Spleen (tissue), 11 donors: ENCODE data around the gene FGF4. TPM values are rescaled to one million over a fixed set of nuclear protein-coding genes. Genes with fewer than 3 reads are reported as not detected.

Experiments used
- DNase-seq: peaks from one replicate; pipeline ENCODE4 v3.0.0-alpha.2; 2020
- H3K27ac ChIP-seq, 8 donors: fragments of 200-600 bp; sonication (generic) in 7 of 8; 1 replicate in 4 of 8; 2 replicates in 4 of 8; pipeline versions ENCODE4 v1.5.0 to v1.8.0; 2016 to 2021; ENCODE audit warnings: inconsistent platforms in 4 of 8, mild to moderate bottlenecking in 4 of 8, moderate library complexity in 1 of 8
- H3K27me3 ChIP-seq, 7 donors: fragments of 200-600 bp; sonication (generic) in 6 of 7; replicated peaks in 1 of 7; 1 replicate in 4 of 7; 2 replicates in 3 of 7; pipeline versions ENCODE4 v1.5.0 to v1.8.0; 2016 to 2021; ENCODE audit warnings: inconsistent platforms in 3 of 7, mild to moderate bottlenecking in 1 of 7
- H3K36me3 ChIP-seq, 6 donors: fragments of 200-600 bp; sonication (generic) in 5 of 6; 1 replicate in 4 of 6; 2 replicates in 2 of 6; pipeline versions ENCODE4 v1.5.0 to v1.8.0; 2016 to 2021; ENCODE audit warnings: inconsistent platforms in 2 of 6
- H3K4me1 ChIP-seq, 6 donors: fragments of 200-600 bp; sonication (generic) in 5 of 6; 1 replicate in 3 of 6; 2 replicates in 3 of 6; pipeline versions ENCODE4 v1.5.0 to v1.8.0; 2016 to 2021; ENCODE audit warnings: inconsistent platforms in 3 of 6
- H3K4me3 ChIP-seq, 8 donors: fragments of 200-600 bp; sonication (generic) in 7 of 8; 1 replicate in 4 of 8; 2 replicates in 4 of 8; pipeline versions ENCODE4 v1.5.0 to v1.8.0; 2016 to 2021; ENCODE audit warnings: inconsistent platforms in 4 of 8, mild to moderate bottlenecking in 4 of 8, moderate library complexity in 2 of 8
- H3K9me3 ChIP-seq, 8 donors: fragments of 200-600 bp; sonication (generic) in 7 of 8; 1 replicate in 4 of 8; 2 replicates in 4 of 8; pipeline versions ENCODE4 v1.5.0 to v1.8.0; 2016 to 2021; ENCODE audit warnings: inconsistent platforms in 4 of 8
- CTCF ChIP-seq, 11 experiments: fragments of 200-600 bp in 7 of 11; fragments of 450-650 bp in 4 of 11; sonication (generic) in 4 of 11; IDR thresholded peaks in 8 of 11; conservative IDR thresholded peaks in 3 of 11; 1 replicate in 7 of 11; 2 replicates in 4 of 11; pipeline versions ENCODE4 v1.4.0 to v1.8.0; 2016 to 2021; ENCODE audit warnings: antibody characterized with exemption in 11 of 11, inconsistent platforms in 4 of 11, mild to moderate bottlenecking in 1 of 11
- POLR2A ChIP-seq, 3 donors: fragments of 450-650 bp; IDR thresholded peaks; one replicate each; pipeline ENCODE4 v1.5.1; 2017; ENCODE audit warnings: antibody characterized with exemption in 3 of 3, mild to moderate bottlenecking in 1 of 3
- POLR2AphosphoS5 ChIP-seq, 3 donors: sonication (generic); formaldehyde crosslinking; IDR thresholded peaks; one replicate each; pipeline ENCODE4 v1.5.1; 2017; ENCODE audit warnings: antibody characterized with exemption in 3 of 3
- WGBS, 5 donors: extraction: QIAGEN DNeasy Blood & Tissue Kit in 3 of 5; methylation state at CpG; one replicate each; pipeline versions ENCODE4 v1.1.5 to v1.1.7; 2013 to 2018; 5-methylcytosine and 5-hydroxymethylcytosine counted together
- intact Hi-C: fragments of 100-400 bp; cut with DNase I; formaldehyde crosslinking; loops from one replicate; pipeline ENCODE4 v1.15.0; 2023; ENCODE audit warnings: low total_unique reads
- polyA plus RNA-seq, 3 donors: library from polyadenylated mRNA; stranded (reverse); fragments of 200-250 nt; gene quantifications; one replicate each; pipeline ENCODE4 v1.2.1, GENCODE V29; 2013
- total RNA-seq, 7 donors: library from RNA; depleted of rRNA in 3 of 7; stranded (reverse); fragments of >200 nt in 3 of 7; fragmentation: NEBNext Ultra II Directional in 4 of 7; extraction: Animal tissue kit (Norgen Biotek cat#: 25700) in 4 of 7; gene quantifications; one replicate each; pipeline versions ENCODE4 v1.1.0 to v1.2.1, GENCODE V29; 2016 to 2021
- donor health status: healthy with polysubstance abuse.
- donor health status: DM: no; HTN: no; CAD: no; lungs with moderate emphysema.
- donor health status: DM: no; HTN: no; CAD: no.
- donor health status: Bipolar disorder and iron deficiency.
- donor health status: healthy.
- donor health status: DM: no; HTN: no; CAD: no.
- donor health status: DM: yes; HTN: yes; CAD: no.

FGF4 gene
- total and polyA plus RNA-seq, 10 donors = not detected

GRCh38 chr11:69752890-69753289 lies 22.3 kb downstream of the FGF4 start:
- intact Hi-C loops = no loop called here
- 14 to 22% (median 15%) methylated on average over 4 of the region's 4 CpGs for WGBS, 5 donors
- no peak overlapping the region for H3K4me3 ChIP-seq
- H3K27me3 ChIP-seq = peaks cover 0 to 78% (median 0%) of the 10 kb centered on the region in 7 donors
- H3K36me3 ChIP-seq = no peaks in the 10 kb centered on the region
- TF ChIP-seq POLR2A (IDR thresholded peaks at IDR 0.05) (no peak), POLR2AphosphoS5 (IDR thresholded peaks at IDR 0.05) (no peak)
- H3K9me3 ChIP-seq = peaks cover 0 to 7% (median 0%) of the 10 kb centered on the region in 8 donors
- no peak overlapping the region for H3K27ac ChIP-seq
- no peaks in the 10 kb centered on the region for H3K4me1 ChIP-seq
- DNase-seq = no peak

- no peak for DNase-seq
- TF ChIP-seq CTCF (IDR thresholded peaks at IDR 0.05 in 8 of 11, conservative IDR thresholded peaks at IDR 0.05 in 3 of 11) (no peak), POLR2A (IDR thresholded peaks at IDR 0.05) (no peak), POLR2AphosphoS5 (IDR thresholded peaks at IDR 0.05) (no peak)
- WGBS, 5 donors = 66 to 75% (median 71%) methylated on average over 10 to 11 of the region's 11 CpGs
- Histone ChIP-seq H3K27ac (no peak overlapping the region), H3K4me1 (no peaks in the 10 kb centered on the region), H3K36me3 (no peaks in the 10 kb centered on the region), H3K27me3 (peaks cover 0 to 81% (median 4%) of the 10 kb centered on the region in 7 donors), H3K9me3 (peaks cover 0 to 4% (median 0%) of the 10 kb centered on the region in 8 donors), H3K4me3 (no peak overlapping the region)
- intact Hi-C loops = no loop called here
These were observed 24.1 kb downstream of the FGF4 start for GRCh38 chr11:69750875-69751597.

- no peak overlapping the region for H3K4me3 ChIP-seq
- no peaks in the 10 kb centered on the region for H3K36me3 ChIP-seq
- intact Hi-C loops = no loop called here
- no peak overlapping the region for H3K27ac ChIP-seq
- H3K27me3 ChIP-seq = peaks cover 0 to 89% (median 4%) of the 10 kb centered on the region in 7 donors
- no peak for DNase-seq
- TF ChIP-seq POLR2AphosphoS5 (IDR thresholded peaks at IDR 0.05) (no peak), POLR2A (IDR thresholded peaks at IDR 0.05) (no peak), CTCF (IDR thresholded peaks at IDR 0.05 in 8 of 11, conservative IDR thresholded peaks at IDR 0.05 in 3 of 11) (no peak)
- 59 to 75% (median 68%) methylated on average over 9 to 11 of the region's 11 CpGs for WGBS, 5 donors
- H3K4me1 ChIP-seq = no peaks in the 10 kb centered on the region
- H3K9me3 ChIP-seq = no peaks in the 10 kb centered on the region
These were observed 24.9 kb downstream of the FGF4 start for GRCh38 chr11:69750108-69750850.

DNA sequence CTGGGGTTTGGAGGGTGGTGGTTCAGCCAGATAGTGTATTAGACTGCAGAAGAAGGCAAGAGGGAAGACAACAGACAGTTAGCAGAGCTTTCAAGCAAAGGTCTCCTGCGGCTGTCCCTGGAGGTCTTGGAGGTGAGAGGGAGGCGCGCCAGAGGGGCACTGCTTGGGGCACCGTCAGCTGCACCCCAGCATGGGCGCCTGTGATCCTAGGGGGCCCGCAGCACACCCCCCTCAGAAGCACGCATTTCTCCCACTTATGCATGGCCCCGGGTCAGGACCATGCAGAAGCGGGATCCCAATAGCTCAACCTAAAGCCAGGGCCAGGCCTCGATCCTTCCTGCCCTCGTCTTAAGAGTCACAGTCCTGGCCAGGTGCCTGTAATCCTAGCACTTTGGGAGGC lies 26.5 kb downstream of the FGF4 start:
- no peak for TF ChIP-seq POLR2A (IDR thresholded peaks at IDR 0.05)
- no peak for TF ChIP-seq POLR2AphosphoS5 (IDR thresholded peaks at IDR 0.05)
- TF ChIP-seq CTCF (IDR thresholded peaks at IDR 0.05 in 8 of 11, conservative IDR thresholded peaks at IDR 0.05 in 3 of 11) = no peak
- no peaks in the 10 kb centered on the region for H3K36me3 ChIP-seq

More for the DNA sequence above, 26.5 kb downstream of the FGF4 start:
- Histone ChIP-seq H3K27ac (no peak overlapping the region), H3K4me3 (no peak overlapping the region), H3K27me3 (peaks cover 0 to 83% (median 4%) of the 10 kb centered on the region in 7 donors), H3K4me1 (no peaks in the 10 kb centered on the region), H3K9me3 (no peaks in the 10 kb centered on the region)
- intact Hi-C loops = no loop called here
- WGBS, 5 donors = 80 to 89% (median 88%) methylated on average over 8 to 11 of the region's 11 CpGs
- no peak for DNase-seq
